Activated naive CD4-positive, alpha-beta T cell treated with anti-CD3 and anti-CD28 coated beads, Interleukin-2, amount 10 ng/mL, durations not matched to agents 7 days and 5 days (primary cell): Measurements from ENCODE around the gene PI16.
A peak's percentile ranks its signal among the peaks of the same experiment; 100 is the strongest.
"Not testable (repeated sequence)": the region's sequence is repeated elsewhere in the genome, so short reads cannot be mapped to it uniquely, and the experiment has no call there.

Source experiments
- CTCF ChIA-PET: fragments of 350-600 bp; sonication (Branson Sonifier 250); formaldehyde crosslinking; loops from one replicate; lab custom pipeline; 2021; ENCODE audit warnings: antibody characterized with exemption; lab: Charles Lee
- DNase-seq: peaks from one replicate; pipeline ENCODE4 v3.0.0-alpha.2; 2020
- H3K27ac Mint-ChIP-seq: one replicate; pipeline ENCODE4 v1.8.0; 2021; ENCODE audit warnings: mild to moderate bottlenecking, moderate library complexity, mixed read lengths
- H3K27me3 Mint-ChIP-seq: one replicate; pipeline ENCODE4 v1.8.0; 2021; ENCODE audit warnings: mild to moderate bottlenecking, mixed read lengths
- H3K36me3 Mint-ChIP-seq: one replicate; pipeline ENCODE4 v1.8.0; 2021; ENCODE audit warnings: mixed read lengths
- H3K4me1 Mint-ChIP-seq: one replicate; pipeline ENCODE4 v1.8.0; 2021; ENCODE audit warnings: mixed read lengths
- H3K4me3 Mint-ChIP-seq: one replicate; pipeline ENCODE4 v1.8.0; 2021; ENCODE audit warnings: mild to moderate bottlenecking, moderate library complexity, mixed read lengths
- H3K9me3 Mint-ChIP-seq: one replicate; pipeline ENCODE4 v1.8.0; 2021; ENCODE audit warnings: mixed read lengths

PI16 gene

DNA sequence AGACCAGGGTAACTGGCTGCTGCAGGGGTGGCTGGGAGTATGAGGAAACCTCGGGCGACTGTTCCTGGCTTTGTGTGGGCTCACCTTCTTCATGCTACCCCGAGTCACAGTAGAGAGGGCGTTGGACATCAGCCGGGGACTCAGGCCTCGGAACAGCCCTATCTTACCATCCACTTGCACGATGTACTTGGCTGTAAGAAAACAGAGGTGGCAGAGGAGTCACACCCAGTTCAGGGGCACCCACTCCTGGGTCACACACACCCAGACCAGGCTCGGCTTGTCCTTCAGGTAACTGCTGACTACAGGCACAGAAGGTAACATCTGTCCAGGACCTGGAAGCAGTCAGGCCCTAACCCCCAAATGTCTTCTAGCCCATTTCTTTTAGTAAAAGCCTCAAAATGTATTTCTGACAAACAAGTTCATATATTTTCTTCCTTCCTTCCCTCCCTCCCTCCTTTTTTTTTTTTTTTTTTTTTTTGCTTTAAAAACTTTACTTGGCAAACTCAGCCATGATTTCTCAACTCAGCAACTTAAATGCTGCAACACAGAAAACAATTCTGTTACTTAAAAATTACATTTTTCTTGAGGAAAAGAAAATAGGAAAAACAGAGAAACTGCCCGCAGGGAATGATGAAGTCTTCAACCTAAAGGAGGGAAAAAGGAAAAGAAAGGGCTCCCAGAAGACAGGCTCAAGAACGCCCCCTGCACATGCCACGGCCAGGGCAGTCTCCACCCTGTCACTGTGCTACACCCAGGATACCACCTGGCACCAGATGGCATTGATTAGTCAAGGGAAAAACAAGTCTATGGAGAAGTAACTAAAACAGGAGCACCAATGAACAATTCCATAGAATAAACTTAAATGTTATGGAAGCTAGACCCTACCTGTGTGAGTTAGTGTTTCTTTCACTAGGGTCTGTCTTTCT is 24.1 kb downstream of the PI16 start:
- H3K27ac Mint-ChIP-seq = peak overlapping the region; percentile 74
- H3K27me3 Mint-ChIP-seq = no peaks in the 10 kb centered on the region
- peaks cover 53% of the 10 kb centered on the region for H3K36me3 Mint-ChIP-seq
- H3K4me1 Mint-ChIP-seq = peaks cover 32% of the 10 kb centered on the region
- no peak overlapping the region for H3K4me3 Mint-ChIP-seq
- no peaks in the 10 kb centered on the region for H3K9me3 Mint-ChIP-seq
- CTCF ChIA-PET = interaction anchor here (0.9 to 7.0 kb wide), 16 partner anchors 8 to 336 kb away, joined by 3 to 54 read pairs (median 3); partner anchors contain the start of gene C6orf89
- no peak for DNase-seq

DNA sequence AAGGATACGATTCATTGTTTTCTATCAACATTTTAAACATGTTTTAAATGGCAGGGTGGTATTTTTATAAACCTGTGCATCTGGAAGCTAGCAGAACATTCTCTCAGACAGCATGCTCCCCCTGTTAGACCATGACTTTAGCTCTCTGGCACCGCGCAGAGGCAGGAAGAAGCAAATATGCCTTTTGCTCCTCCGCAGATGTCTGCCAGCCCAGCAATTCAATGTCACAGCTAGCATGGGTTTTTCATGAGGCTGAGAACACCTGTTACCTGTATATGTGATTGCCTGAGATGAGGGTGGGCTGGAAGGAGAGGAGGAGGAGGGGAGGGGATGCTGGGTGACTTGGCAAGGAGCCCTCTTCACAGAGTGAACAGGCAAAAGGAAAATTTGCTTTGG is 24.8 kb downstream of the PI16 start:
- Mint-ChIP-seq H3K4me1 (peaks cover 32% of the 10 kb centered on the region), H3K27me3 (no peaks in the 10 kb centered on the region), H3K27ac (peak overlapping the region; percentile 74), H3K4me3 (no peak overlapping the region), H3K36me3 (peaks cover 48% of the 10 kb centered on the region), H3K9me3 (no peaks in the 10 kb centered on the region)
- CTCF ChIA-PET = interaction anchor here (0.6 to 7.0 kb wide), 18 partner anchors 8 to 377 kb away, joined by 3 to 54 read pairs (median 4); partner anchors contain the start of gene C6orf89
- peak; percentile 72 for DNase-seq

DNA sequence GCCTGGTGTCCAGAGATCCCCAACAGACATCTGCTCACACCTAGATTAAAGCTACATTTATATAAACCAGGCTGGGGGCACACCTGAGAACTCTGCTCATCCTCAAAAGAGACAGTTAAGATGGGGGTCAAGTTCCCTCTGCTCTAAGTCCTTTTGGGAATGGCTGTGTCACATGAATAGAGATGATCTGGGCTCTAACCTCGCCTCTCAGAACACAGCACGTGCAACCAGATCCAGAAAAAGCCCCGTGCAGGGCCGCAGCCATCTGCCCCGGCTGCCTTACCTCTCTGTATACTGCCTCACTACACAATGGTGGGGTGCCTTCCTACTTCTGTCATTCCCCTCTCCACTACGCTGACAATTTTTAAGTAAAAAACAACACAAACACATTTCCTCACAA is 25.6 kb downstream of the PI16 start:
- CTCF ChIA-PET = interaction anchor here (0.6 to 7.0 kb wide), 8 partner anchors 24 to 377 kb away, joined by 3 to 54 read pairs (median 3); no protein-coding TSS in a partner anchor
- Mint-ChIP-seq H3K4me3 (no peak overlapping the region), H3K27ac (peak overlapping the region; percentile 4), H3K4me1 (peaks cover 32% of the 10 kb centered on the region), H3K9me3 (no peaks in the 10 kb centered on the region), H3K36me3 (peaks cover 43% of the 10 kb centered on the region), H3K27me3 (no peaks in the 10 kb centered on the region)
- DNase-seq = no peak

DNA sequence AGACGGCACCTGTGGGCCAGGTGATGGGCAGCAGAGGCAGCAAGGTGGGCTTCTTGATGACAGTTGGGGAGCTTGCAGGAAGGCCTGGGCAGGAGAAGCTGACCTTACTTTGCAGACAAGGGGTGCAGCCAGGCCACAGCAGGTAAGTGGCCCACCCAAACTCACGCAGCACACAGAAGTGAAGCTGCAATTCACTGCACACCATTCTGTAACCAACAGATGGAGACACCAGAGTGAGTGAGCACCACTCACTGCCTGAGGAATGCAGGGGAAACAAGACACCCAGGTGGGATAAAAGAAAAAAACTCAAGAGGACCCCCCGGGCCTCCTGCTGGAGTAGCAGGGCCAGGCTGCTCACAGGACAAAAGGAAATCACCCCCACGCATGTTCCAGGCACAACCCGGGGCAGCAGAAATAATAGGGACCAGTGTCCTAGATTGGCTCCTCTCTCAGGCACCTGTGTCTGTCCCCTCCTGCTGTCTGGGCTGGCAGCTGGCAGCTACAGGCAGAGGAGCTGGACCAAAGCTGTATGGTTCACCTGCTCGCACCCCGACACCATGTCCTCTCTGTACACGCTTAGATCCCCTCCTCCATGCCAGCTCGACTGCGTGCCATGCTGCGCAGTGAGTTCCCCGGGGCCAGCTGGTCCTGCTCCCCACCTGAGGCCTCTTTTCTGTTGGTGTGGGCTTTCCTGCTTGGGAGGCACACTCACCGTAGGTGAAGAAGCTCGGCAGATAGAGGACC is 26.5 kb downstream of the PI16 start:
- Mint-ChIP-seq H3K36me3 (peaks cover 35% of the 10 kb centered on the region), H3K4me3 (no peak overlapping the region), H3K9me3 (no peaks in the 10 kb centered on the region), H3K4me1 (peaks cover 32% of the 10 kb centered on the region), H3K27me3 (no peaks in the 10 kb centered on the region), H3K27ac (peak overlapping the region; percentile 4)
- no peak for DNase-seq
- CTCF ChIA-PET = interaction anchor here (1.0 to 7.0 kb wide), 5 partner anchors 10 to 215 kb away, joined by 3 to 54 read pairs (median 6); partner anchors contain the start of gene C6orf89

DNA sequence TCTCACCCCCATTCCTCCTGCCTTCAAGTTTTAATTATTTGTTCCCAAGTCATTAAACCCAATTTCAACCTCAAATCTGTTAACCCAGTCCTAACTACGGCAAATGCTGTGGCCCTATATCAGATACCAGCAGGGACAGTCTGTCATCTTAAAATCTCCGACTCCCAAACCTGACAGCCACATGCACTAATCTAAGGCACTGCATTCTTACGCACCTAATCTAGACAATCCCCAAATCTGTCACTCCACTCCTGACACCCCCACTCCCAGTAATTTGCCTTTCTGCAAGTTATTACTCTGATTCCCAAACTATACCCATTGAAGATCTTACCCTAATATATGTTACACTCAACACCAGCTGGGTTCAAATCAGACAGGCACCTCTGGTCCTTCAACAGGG is 29.0 kb downstream of the PI16 start:
- Mint-ChIP-seq H3K4me3 (no peak overlapping the region), H3K9me3 (no peaks in the 10 kb centered on the region), H3K27me3 (no peaks in the 10 kb centered on the region), H3K27ac (no peak overlapping the region), H3K36me3 (peaks cover 17% of the 10 kb centered on the region), H3K4me1 (peaks cover 43% of the 10 kb centered on the region)
- DNase-seq = no peak
- CTCF ChIA-PET = interaction anchor here (3.3 kb wide), 1 partner anchor 35 kb away, joined by 17 read pairs; no protein-coding TSS in a partner anchor

DNA sequence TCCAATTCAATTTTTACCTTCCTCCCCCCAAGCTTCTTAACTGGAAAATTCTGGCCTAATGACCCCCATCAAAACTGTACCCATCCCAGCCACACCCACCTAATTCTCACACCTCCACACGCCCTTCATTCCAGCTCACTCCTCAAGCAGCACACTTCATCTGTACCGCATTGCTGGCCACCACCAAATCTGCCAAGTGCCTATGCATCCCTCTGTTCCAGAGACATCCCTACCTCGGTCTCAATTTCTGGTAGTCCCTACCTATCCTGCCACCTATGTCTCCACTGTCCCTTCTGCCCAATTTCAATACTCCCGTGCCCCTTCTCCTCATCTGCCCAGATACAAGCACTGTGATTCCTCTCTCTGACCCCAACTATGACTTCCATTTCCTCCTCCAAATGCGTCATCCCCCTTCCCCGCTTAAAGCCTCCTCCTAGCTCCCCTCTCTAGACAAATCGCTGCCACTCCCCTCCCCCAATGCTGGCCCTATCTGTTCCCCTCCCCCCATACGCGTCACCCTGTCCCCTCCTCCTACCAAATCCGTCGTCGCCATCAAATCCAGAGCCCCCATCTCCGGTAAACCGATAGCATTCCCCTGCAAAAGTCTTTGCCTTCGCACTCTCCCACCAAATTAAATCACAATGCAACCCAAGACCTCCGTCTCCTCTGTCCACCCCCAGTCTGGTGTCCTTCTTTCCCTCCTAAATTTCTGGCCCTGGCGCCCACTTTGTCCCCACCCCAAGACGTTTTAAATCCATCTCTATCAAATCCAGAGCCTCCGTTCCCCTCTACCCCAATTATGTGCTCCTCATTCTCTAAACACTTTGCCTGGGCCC is 30.3 kb downstream of the PI16 start:
- no peaks in the 10 kb centered on the region for H3K9me3 Mint-ChIP-seq
- DNase-seq = peak; percentile 69
- H3K4me1 Mint-ChIP-seq = peaks cover 34% of the 10 kb centered on the region
- CTCF ChIA-PET = interaction anchor here (0.9 to 3.3 kb wide), 3 partner anchors 34 to 225 kb away, joined by 3 to 17 read pairs (median 6); no protein-coding TSS in a partner anchor
- H3K27ac Mint-ChIP-seq = no peak overlapping the region
- H3K27me3 Mint-ChIP-seq = peaks cover 8% of the 10 kb centered on the region
- no peak overlapping the region for H3K4me3 Mint-ChIP-seq
- H3K36me3 Mint-ChIP-seq = peaks cover 8% of the 10 kb centered on the region

DNA sequence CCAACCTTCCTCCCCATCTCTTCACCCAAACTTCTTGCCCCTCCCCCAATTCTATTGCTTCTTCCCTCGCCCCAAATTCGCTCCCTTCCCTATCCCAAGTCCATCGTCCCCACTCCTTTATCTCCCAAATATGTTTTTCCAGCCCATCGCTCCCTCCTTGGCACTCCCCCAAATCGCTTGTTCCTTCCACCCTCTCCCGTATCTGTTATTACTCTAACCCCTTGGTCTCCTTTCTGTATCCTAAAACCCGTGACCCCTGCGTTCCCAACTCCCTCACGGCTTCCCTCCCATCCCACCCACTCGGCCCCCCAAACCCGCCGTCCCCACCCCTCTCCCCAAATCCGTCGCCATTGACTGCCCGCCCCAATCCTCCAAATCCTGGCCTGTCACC is 30.9 kb downstream of the PI16 start:
- Mint-ChIP-seq H3K4me1 (peaks cover 29% of the 10 kb centered on the region), H3K27me3 (peaks cover 9% of the 10 kb centered on the region), H3K9me3 (no peaks in the 10 kb centered on the region), H3K4me3 (no peak overlapping the region), H3K36me3 (peaks cover 8% of the 10 kb centered on the region), H3K27ac (no peak overlapping the region)
- CTCF ChIA-PET = interaction anchor here (1.4 to 3.3 kb wide), 2 partner anchors 33 to 225 kb away, joined by 6 to 17 read pairs; no protein-coding TSS in a partner anchor
- DNase-seq = no peak

DNA sequence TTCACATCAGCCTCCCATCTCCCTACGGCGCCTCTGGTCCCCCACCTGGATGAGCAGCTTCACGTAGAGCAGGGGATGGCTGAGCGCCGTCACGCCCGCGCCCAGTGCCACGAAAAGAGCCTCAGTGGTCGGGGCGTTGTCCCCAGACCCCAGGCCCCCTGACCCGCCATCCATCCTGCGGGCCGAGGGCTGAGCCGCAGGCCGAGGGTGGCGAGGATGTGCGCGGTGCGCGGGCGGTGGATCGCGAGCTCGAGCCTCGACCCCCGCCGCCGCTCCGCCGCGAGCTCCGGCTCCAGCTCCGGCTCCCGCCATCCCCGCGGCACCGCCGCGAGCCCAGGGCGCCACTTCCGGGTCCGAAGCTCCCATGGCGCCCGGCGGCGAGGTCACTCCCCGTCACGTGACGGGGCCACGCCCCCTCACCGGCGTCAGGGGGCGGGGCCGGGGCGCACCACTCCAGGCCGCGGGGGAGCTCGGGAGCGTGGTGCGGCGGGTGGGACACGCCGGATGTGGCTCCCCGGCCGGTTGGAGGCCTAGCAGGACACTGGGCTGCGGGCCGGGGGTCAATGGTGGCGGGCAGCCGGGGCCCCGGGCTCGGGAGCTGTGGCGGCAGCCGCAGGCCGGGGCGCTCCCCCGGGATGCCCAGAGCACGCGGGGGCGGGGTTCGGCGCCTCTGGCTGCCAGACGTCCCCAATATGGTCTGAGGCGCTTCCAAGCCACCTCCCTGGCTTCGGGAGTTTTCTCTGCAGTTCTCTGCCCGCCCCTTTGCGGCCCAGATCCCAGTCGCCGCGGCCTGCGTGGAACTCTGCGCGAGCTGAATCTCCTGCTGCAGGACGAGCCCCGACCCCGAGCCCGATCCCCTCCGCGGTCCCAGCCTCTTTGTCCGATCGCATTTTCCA is 31.5 kb downstream of the PI16 start, which contains the start of gene MTCH1:
Gene MTCH1, minus strand, starts transcription at position 389 of the 896 bp plus-strand sequence. Its CDS starts 23 bp downstream, at position 366.
- DNase-seq = peak; percentile 88
- H3K27me3 Mint-ChIP-seq = peaks cover 13% of the 10 kb centered on the region
- CTCF ChIA-PET = interaction anchor here (0.8 to 3.3 kb wide), 3 partner anchors 32 to 224 kb away, joined by 3 to 17 read pairs (median 6); partner anchors contain the start of gene C6orf89
- peaks cover 24% of the 10 kb centered on the region for H3K4me1 Mint-ChIP-seq
- peaks cover 8% of the 10 kb centered on the region for H3K36me3 Mint-ChIP-seq
- peak within 1 kb of the TSS; percentile 95 for H3K27ac Mint-ChIP-seq
- no peaks in the 10 kb centered on the region for H3K9me3 Mint-ChIP-seq
- H3K4me3 Mint-ChIP-seq = peak within 1 kb of the TSS; percentile 91

DNA sequence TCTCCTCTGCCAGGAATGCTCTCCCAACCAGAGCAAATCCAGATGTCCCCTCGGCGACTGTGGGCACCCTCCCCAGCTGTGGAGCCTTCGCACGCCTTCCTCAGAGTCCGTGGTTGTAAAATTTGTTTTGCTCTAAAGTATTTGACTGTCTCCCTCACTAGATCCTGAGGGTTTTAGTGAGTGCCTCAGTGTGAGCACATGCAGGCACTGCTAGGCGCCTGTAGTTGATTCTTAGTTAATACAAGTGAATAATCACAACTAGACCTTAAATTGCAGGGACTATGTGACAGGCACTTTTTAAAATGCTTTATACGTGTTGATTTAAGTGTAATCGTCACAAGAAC is 32.1 kb downstream of the PI16 start:
- CTCF ChIA-PET = interaction anchor here (1.4 to 3.3 kb wide), 2 partner anchors 32 to 223 kb away, joined by 6 to 17 read pairs; no protein-coding TSS in a partner anchor
- H3K9me3 Mint-ChIP-seq = no peaks in the 10 kb centered on the region
- H3K4me3 Mint-ChIP-seq = peak overlapping the region; percentile 91
- peaks cover 20% of the 10 kb centered on the region for H3K27me3 Mint-ChIP-seq
- no peak for DNase-seq
- peaks cover 21% of the 10 kb centered on the region for H3K4me1 Mint-ChIP-seq
- peaks cover 6% of the 10 kb centered on the region for H3K36me3 Mint-ChIP-seq
- peak overlapping the region; percentile 95 for H3K27ac Mint-ChIP-seq

DNA sequence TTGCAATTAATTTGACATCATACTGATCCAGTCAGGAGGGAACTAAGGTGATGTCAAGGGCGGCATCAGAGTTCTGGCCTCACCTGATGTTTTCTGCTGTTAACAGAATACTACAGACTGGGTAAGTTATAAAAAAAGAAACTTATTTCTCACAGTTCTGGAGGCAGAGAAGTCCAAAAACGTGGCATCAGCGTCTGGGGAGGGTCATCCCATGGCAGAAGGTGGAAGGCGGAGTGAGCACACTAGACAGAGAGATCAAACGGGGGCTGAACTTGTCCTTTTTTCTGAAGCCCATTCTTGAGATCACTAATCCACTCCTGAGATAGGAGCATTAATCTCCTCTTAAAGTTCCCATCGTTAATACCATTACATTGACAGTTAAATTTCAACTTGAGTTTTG is 34.7 kb downstream of the PI16 start:
- peaks cover 14% of the 10 kb centered on the region for H3K4me1 Mint-ChIP-seq
- H3K9me3 Mint-ChIP-seq = no peaks in the 10 kb centered on the region
- CTCF ChIA-PET = no interaction called here
- no peak overlapping the region for H3K27ac Mint-ChIP-seq
- DNase-seq = no peak
- peaks cover 34% of the 10 kb centered on the region for H3K27me3 Mint-ChIP-seq
- H3K36me3 Mint-ChIP-seq = peaks cover 2% of the 10 kb centered on the region
- H3K4me3 Mint-ChIP-seq = no peak overlapping the region

DNA sequence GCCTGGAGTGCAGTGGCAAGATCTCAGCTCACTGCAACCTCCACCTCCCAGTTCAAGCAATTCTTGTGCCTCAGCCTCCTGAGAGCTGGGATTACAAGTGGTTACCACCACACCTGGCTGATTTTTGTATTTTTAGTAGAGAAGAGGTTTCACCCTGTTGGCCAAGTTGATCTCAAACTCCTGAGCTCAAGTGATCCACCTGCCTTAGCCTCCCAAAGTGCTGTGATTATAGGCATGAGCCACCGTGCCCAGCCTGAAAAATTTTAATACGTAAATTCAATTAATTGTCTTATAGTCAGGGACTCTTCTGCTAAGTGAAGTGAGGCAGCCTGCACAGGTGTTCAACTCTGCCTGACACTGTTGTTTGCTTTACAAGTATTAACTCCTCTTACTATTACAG is 35.9 kb downstream of the PI16 start:
- not testable (repeated sequence) for H3K9me3 Mint-ChIP-seq, H3K4me3 Mint-ChIP-seq, H3K36me3 Mint-ChIP-seq, H3K27ac Mint-ChIP-seq, DNase-seq
- H3K4me1 Mint-ChIP-seq = peaks cover 14% of the 10 kb centered on the region
- CTCF ChIA-PET = interaction anchor here (1.2 kb wide), 1 partner anchor 28 kb away, joined by 5 read pairs; no protein-coding TSS in a partner anchor
- H3K27me3 Mint-ChIP-seq = peaks cover 46% of the 10 kb centered on the region
